ENCODE measurements around the gene SGTB. TPM values are rescaled to one million over a fixed set of nuclear protein-coding genes. Genes with fewer than 3 reads are reported as not detected.

SGTB gene, protein sequence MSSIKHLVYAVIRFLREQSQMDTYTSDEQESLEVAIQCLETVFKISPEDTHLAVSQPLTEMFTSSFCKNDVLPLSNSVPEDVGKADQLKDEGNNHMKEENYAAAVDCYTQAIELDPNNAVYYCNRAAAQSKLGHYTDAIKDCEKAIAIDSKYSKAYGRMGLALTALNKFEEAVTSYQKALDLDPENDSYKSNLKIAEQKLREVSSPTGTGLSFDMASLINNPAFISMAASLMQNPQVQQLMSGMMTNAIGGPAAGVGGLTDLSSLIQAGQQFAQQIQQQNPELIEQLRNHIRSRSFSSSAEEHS
- 7.0 and 10.3 TPM in 2 replicates for total RNA-seq

DNA sequence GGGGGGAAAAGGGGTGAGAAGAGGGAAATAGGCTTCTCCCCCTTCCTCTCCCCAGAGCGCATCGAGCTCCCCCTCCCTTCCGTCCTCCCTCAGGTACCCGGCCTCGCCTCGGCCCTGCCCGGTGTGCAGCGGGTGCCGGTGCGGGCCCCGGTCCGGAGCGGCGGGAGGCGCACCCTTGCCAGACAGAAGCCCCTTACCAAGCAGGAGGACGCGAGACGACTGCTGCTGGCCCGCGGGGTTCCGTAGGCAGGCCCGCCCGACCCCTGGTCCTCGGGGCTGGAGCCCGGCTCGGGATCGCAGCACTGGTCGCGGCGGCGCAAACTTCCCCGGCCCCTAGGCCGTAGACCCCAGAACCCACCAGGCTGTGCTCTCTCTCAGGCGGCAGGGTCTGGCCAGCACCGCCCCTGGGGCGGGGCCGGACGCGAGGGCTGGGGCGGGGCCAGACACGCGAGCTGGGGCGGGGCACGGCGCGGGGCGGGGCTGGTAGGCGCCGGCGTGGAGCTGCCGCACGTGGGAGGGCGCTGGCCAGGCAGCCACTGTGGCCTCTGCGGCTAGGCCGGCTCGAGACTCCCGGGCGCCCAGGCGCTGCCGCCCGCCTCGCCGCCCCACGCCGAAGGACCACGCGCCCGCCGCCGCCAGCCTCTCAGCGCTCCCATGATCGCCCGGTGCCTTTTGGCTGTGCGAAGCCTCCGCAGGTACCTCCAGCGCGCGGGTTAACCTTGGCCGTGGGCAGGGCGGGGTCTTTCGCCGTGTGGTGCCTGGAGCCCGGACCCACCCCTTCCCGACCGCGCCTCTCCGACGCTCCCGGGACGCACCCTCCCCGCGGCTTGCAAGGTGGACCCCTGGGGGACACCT is at the start of gene SGTB, which contains the start of gene NLN:
Gene SGTB, minus strand, starts transcription at position 390 of the 855 bp plus-strand sequence. CDS start 1,302 bp downstream, outside the sequence.
Gene NLN, plus strand, starts transcription at position 486 of the 855 bp plus-strand sequence. Its CDS starts 169 bp downstream, at position 655.
- peak; percentile 47 to 84 for DNase-seq (ENCODE audit: low read depth in 2 of 2)

DNA sequence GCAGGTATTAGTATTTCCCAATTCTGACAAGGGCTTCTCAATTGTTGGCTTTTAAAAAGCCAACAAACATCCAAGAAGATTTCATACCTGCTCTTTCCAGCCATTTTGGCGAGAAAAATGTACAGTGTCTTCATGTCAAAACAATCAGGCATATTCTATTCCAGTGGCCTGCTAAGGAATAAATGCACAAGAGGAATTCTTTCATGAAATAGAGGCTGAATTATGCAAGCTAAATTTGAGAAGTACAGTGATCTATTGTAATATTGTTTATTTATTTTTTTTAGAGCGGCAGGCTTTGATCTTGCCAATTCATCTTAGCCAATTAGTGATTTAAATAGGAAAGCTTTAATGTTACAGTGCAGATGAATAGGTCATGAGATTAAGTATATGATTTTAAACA is 49.4 kb upstream of the SGTB start:
- no peak for DNase-seq (ENCODE audit: low read depth in 2 of 2)

DNA sequence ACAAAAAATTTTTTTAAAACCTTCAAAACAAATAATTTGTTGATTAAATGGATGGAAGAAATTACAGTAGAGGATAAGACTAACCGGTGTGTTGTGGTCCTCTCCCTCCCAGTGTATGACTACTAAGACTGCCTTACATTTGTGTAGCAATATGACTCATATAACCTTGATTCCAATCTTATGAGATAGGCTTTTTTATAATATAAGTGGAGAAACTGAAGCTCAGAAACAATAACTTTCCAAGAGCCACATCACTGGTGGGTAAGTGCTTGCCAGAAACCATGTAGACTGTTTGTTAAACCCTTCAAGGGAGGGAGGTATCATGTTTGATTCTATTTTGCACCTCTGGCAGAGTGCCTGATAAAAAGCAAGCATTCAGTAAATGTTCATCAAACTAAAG is 47.6 kb upstream of the SGTB start:
- peak in 1 of 2 donors; percentile 66 for DNase-seq (ENCODE audit: low read depth in 2 of 2)

DNA sequence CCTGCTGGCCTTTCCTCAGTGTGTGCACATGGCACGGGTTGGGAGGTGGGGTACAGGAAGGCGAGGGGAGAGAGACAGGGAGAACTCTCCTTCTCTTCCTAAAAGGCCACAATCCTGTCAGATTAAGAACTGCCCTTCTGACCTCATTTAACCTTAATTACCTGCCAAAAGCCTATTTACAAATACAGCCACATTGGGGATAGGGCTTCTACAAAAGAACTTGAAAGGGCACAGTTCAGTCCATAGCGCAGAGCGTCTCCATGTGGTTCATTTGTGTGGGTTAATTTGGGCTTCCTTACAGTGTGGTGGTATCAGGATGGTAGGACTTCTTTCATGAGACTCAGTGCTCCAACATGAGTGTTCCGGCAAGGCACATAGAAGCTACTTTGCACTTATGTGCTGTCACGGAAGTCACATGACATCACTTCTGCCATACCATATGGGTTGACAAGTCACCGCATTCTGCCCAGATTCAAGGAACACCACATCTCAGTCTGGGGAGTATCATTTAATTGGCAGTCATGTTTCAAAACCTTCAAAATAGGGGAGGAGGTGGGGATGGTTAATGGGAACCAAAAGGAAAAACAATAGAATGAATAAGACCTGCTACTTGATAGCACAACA is 46.9 kb upstream of the SGTB start:
- no peak for DNase-seq (ENCODE audit: low read depth in 2 of 2)

DNA sequence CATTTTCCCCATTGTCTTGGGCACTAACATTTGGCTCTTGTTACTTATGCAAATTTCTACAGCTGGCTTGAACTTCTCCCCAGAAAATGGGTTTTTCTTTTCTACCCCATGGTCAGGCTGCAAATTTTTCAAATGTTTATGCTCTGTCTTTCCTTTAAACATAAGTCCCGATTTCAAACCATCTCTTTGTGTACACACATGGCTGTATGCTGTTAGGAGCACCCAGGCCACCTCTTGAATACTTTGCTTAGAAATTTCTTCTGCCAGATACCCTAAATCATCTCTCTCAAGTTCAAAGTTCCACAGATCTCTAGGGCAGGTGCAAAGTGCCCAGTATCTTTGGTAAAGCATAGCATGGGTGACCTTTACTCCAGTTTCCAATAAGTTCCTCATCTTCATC is 45.7 kb upstream of the SGTB start:
- DNase-seq (ENCODE audit: low read depth in 2 of 2) = no peak

DNA sequence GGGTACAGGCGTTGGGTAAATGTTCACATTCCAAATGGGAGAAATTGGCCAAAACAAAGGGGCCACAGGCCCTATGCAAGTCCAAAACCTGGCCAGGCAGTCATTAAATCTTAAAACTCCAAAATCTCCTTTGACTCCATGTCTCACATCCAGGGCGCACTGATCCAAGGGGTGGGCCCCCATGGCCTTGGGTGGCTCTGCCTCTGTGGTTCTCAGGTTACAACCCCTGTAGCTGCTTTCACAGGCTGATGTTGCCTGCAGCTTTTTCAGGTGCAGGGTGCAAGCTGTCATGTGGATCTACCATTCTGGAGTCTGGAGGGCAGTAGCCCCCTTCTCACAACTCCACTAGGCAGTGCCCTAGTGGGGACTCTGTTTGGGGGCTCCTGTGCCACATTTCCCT is 44.9 kb upstream of the SGTB start:
- DNase-seq (ENCODE audit: low read depth in 2 of 2) = no peak

DNA sequence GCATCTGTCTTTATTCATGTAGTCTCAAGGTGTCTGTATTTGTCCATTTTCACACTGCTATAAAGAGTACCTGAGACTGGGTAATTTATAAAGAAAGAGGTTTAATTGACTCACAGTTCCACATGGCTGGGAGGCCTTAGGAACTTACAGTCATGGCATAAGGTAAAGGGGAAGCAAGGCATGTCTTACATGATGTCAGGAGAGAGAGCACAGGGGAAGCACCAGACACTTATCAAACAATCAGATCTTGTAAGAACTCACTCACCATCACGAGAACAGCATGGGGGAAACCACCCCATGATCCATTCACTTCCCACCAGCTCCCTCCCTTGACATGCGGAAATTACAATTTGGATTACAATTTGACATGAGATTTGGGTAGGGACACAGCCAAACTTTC is 44.3 kb upstream of the SGTB start:
- no peak for DNase-seq (ENCODE audit: low read depth in 2 of 2)

DNA sequence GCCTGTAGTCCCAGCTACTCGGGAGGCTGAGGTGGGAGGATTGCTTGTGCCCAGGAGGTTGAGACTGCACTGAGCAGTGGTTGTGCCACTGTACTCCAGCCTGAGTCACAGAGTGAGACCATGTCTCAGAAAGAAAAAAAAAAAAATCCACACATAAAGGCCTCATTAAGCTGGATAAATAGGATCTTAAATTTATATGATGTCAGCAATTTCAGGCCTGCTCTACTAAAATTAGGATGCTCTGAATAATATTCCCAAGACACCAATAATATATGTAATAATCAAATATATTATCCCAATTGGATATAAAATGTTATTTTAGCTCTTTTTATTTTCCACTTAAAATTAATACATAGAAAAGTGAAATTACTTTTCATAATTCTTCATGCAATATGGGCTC is 43.7 kb upstream of the SGTB start:
- DNase-seq (ENCODE audit: low read depth in 2 of 2) = no peak

DNA sequence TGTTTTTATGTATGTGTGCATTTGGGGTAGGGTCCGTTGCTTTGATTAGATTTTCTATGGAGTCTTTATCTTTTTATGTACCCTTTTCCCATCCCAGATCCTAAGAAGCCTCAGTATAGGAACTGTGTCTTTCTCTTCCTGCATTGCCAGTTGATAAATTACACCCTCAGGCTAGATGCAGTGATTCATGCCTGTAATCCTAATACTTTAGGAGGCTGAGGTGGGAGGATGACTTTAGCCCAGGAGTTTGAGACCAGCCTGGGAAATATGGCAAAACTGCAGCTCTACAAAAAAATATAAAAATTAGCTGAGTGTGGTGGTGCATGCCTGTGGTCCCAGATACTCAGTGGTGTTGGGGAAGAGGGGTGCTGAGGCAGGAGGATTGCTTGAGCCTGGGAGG is 40.3 kb upstream of the SGTB start:
- DNase-seq (ENCODE audit: low read depth in 2 of 2) = no peak

DNA sequence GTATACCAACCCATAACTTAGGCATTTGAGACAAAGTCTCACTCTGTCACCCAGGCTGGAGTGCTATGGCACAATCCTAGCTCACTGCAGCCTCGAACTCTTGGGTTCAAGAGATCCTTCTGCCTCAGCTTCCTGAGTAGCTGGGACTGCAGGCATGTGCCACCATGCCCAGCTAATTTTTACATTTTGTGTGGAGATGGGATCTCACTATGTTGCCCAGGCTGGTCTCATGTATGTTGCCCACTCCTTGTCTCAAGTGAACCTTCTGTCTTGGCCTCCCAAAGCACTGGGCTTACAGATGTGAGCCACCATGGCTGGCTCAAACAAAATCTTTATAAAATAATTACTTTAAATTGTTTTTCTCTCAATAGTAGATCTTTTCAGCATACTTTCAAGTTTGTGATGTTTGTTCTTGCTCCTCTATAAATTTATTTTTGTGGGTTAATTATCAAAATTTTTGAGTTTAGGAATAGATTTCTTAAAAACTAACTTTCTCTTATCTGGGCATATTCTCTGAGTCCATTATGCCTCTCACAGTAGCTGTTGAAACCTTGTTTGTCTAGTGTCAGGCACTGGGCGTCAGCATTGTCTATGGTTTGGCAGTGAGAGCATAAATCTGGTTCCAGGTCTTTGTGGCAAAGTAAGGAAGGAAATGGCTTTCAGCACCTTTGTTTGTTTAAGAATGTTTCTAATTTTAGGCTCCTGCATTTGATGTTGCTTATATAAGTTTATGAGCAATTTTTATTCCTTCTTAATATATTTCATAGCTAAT is 38.8 kb upstream of the SGTB start:
- DNase-seq (ENCODE audit: low read depth in 2 of 2) = peak; percentile 85 to 92

DNA sequence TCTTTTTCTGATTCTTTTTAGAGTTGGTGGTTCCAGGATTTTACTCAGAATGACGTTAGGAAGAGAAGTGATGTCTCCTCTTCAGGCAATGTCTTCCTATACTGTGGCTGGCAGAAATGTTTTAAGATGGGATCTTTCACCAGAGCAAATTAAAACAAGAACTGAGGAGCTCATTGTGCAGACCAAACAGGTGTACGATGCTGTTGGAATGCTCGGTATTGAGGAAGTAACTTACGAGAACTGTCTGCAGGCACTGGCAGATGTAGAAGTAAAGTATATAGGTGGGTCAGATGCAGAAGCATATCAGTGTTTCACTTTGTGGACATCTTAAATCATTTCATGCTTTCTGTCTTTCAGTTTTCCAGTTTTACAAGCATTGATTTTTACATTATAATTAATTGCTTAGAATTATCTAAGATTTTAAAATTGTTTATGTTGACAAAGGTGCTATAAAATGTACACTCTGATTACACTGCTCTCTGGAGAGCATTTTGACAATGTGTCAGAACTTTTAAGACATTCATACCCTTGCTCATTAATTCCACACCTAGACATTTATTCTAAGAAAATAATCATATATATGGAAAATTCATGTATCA is 36.7 kb upstream of the SGTB start:
- DNase-seq (ENCODE audit: low read depth in 2 of 2) = no peak

DNA sequence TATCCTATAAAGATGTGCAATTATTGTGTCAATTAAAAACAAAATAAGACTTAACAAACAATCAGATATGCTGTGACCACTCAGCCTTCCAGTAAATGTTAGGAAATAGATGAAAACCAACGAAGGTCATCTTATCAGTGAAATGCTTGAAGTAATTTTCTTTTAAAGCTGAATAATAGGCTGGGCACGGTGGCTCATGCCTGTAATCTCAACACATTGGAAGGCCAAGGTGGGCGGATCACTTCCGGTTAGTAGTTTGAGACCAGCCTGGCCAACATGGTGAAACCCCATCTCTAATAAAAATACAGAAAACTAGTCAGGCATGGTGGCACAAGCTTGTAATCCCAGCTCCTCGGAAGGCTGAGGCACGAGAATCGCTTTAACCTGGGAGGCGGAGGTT is 31.3 kb upstream of the SGTB start:
- no peak for DNase-seq (ENCODE audit: low read depth in 2 of 2)

DNA sequence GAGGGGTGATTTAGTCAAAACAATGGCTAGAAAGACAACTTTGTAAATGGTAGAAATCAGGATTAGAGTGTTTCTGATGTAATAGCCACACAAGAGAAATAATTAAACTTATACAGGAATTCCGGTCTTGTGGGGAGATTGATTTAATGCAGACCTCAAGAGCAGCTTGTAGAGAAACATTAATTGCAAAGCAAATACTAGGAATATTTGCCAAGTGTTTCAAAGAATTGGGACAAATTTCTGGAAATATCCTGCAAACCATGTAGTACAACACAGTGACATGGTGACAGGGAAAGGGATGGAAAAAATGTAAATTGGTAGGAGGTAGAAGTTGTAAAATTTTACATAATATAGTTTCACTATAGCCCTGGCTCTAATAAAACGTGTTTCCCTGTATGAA is 29.0 kb upstream of the SGTB start:
- DNase-seq (ENCODE audit: low read depth in 2 of 2) = no peak

DNA sequence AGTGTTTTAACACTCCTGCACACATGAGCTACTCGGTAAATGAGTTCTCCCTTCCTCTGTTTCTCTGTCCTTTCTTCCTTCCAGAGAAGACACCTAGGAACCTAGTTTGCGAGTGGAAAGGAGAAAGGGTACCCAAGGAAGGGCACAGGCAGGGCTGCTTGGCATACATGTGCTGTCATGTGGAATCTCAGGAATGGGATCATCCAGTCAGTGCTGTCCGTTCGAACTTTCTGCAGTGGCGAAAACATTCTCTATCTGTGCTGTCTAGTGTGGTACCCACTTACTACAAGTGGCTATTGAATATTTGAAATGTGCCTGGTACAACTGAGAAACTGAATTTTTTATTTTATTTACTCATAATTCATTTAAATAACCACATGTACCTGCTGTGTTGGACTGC is 28.0 kb upstream of the SGTB start:
- no peak for DNase-seq (ENCODE audit: low read depth in 2 of 2)

DNA sequence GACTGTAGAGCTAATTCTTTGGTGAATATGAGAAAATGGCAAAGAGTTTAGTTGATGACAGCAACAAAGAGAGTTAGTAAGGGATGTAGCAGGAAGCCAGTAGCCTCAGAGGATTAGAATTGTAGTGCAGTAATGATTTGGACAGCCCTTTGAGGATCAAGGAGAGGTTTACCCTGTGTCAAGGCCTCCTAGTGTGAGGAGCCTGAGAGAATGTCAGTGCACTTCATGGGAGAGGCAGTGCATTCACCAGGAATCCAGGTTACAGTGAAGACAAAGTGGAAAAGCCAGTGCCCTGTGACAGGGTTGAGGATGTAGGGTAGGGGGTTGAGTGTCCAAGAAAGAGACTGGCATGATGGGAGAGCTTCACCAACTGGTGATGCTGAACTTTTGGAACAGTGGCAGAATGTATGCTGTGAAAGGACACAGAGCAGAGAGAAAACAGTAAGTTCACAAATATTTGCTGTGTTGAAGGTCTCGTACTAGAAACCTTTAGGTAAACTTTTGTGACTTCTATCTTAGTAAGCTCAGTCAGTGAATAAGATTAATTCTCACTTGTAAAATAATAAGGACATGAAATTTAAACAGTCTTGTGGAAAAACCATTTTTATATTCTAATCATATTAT is 27.4 kb upstream of the SGTB start:
- DNase-seq (ENCODE audit: low read depth in 2 of 2) = no peak

DNA sequence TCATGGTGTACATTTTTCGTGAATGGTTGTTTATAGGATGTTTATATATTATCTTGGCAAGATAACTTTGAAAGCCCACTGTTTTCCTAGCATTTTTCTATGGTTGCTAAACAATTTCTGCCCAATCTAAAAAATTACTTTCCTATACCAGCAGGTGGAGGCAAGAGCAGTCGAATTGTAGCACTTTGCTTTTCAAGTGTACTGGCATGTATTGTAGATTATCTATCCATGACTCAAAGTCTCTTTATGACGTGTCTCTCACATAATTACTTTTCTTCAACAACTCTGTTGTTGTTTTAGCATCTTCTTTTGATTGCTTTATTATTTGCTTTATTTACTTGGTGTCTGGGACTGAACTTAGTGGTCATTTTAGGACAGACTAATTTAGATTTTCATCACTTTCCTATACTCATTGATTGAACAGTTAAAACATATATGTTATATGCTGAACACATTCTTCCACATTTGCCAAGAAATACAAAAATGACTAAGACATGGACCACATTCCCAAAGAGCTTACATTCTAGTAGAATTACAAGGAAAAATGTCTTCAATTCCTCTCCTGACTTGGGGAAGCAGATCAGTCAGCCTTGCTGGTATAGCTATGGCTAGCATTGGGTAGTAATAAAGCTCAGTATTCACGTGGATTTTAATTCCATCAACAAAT is 20.8 kb upstream of the SGTB start:
- DNase-seq (ENCODE audit: low read depth in 2 of 2) = peak; percentile 45 to 74

DNA sequence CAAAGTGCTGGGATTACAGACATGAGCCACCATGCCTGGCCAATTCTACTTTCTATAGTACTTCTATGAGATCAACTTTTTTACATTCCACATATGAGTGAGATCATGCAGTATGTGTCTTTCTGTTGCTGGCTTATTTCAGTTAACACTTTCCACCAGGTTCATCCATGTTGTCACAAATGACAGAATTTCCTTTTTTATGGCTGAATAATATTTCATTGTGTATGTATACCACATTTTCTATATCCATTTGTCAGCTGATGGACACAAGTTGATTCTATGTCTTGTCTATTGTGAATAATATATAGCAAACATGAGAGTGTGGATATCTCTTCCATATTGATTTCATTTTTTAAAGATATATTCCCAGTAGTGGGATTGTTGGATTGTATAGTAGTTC is 17.3 kb upstream of the SGTB start:
- DNase-seq (ENCODE audit: low read depth in 2 of 2) = no peak

DNA sequence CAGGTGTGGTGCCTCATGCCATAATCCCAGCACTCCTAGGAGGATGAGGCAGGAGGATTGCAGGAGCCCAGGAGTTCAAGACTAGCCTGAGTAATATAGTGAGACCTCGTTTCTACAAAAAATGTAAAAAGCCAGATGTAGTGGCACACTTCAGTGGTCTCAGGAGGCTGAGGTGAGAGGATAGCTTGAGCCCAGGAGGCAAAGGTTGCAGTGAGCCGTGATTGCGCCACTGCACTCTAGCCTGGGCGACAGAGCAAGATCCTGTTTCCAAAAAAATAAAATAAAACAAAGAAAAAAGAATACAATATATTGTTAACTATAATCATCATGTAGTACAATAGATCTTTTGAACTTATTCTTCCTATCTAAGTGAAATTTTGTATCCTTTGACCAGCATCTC is 16.4 kb upstream of the SGTB start:
- no peak for DNase-seq (ENCODE audit: low read depth in 2 of 2)

DNA sequence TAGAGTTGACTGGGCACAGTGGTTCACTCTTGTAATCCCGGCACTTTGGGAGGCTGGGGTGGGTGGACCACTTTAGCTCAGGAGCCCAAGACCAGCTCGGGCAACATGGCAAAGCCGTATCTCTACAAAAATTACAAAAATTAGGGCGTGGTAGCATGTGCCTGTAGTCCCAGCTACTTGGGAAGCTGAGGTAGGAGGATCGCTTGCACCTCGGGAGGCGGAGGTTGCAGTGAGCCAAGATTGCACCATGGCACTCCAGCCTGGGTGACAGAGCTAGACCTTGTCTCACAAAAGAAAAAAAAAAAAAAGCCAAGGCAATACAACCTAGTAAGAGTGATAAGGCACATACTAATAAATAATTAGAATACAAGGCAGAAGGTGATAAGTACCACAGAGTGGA is 15.9 kb upstream of the SGTB start:
- no peak for DNase-seq (ENCODE audit: low read depth in 2 of 2)

DNA sequence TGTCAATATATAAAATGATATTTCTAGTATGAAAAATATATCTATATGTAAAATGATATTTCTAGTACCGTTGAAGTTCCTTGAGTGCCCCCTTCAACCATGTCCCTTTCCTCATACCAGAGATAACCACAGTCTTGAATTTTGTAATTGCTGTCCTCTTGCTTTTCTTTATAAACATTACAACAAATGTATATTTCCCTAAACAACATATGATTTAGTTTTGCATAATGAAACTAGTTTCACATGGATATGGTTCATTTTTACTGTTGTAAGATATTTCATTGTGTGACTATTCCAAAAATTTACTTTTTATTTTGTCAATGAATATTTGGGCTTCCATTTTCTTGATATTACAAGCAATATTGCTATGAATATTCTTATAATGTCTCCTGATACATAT is 14.1 kb upstream of the SGTB start:
- DNase-seq (ENCODE audit: low read depth in 2 of 2) = no peak

Data from dermis microvascular lymphatic vessel endothelial cell (primary cell).